ENCODE data around the gene MINDY3.
"Not testable (repeated sequence)": the region's sequence is repeated elsewhere in the genome, so short reads cannot be mapped to it uniquely, and the experiment has no call there.

DNA sequence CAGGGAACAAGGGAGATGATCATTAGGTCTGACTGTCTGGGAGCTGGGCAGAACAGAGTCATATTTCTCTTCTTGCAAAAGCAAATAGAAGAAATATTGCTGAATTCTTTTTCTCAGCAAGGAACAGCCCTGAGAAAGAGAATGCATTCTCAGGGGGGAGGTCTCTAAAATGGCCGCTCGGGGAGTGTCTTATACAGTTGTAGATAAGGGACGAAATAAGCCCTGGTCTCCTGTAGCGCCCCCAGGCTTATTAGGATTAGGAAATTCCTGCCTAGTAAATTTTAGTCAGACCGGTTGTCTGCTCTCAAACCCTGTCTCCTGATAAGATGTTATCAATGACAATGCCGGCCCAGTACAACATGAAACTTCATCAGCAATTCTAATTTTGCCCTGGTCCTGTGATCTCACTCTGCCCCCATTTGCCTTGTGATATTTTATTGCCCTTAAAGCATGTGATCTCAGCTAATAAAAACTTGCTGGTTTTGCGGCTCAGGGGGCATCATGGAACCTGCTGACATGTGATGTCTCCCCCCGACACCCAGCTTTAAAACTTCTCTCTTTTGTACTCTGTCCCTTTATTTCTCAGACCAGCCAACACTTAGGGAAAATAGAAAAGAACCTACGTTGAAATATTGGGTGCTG is 9.8 kb downstream of the MINDY3 start:
- TF ChIP-seq EZH2 (IDR thresholded peaks at IDR 0.05; ENCODE audit: low read length); CTCF (optimal IDR thresholded peaks at IDR 0.05 in 1 of 3, IDR thresholded peaks at IDR 0.05 in 1 of 3, conservative IDR thresholded peaks at IDR 0.05 in 1 of 3; ENCODE audit: extremely low read depth in 1 of 3, insufficient read depth in 2 of 3, low read length in 3 of 3): not testable (repeated sequence)

All from keratinocyte (primary cell).